Left cardiac atrium (tissue), 2 donors: ENCODE data around the gene METTL23. TPM values are rescaled to one million over a fixed set of nuclear protein-coding genes. Genes with fewer than 3 reads are reported as not detected.

ENCODE experiments used
- microRNA-seq, 2 donors: library from miRNA; unstranded; fragments of <30 nt; microRNA quantifications; one replicate each; pipeline ENCODE4 v1.2.0, GENCODE V29; 2020
- total RNA-seq, 2 donors: library from RNA; stranded (reverse); fragmentation: NEBNext Ultra II Directional; extraction: Animal tissue kit (Norgen Biotek cat#: 25700); gene quantifications; one replicate each; pipeline ENCODE4 v1.2.1, GENCODE V29; 2021
- donor health status: DM: no; HTN: yes; CAD: no; lungs with severe emphysema.
- donor health status: DM: yes; HTN: yes; CAD: no.

METTL23 gene
- total RNA-seq, 2 donors from 2014 or later = 22.0 to 25.7 TPM

Small RNA genes lying within 50 kb of the gene (microRNA-seq; reads per million reads assigned to microRNA genes)
- 0.60 to 1.4 reads per million in 2 donors for gene MIR636

Other genes with a start within 250 kb of the METTL23 start
- gene RHBDF2, start 225.4 kb upstream of the METTL23 start, total RNA-seq = 10 to 100 TPM; 16.0 to 18.9 TPM
- gene CYGB, start 189.1 kb upstream of the METTL23 start, total RNA-seq = 10 to 100 TPM; 45.7 to 70.8 TPM
- gene PRCD, start 186.8 kb upstream of the METTL23 start, total RNA-seq = 1 to 10 TPM; 5.5 to 7.7 TPM
- 1 to 10 TPM; 5.0 to 5.1 TPM for gene ST6GALNAC2, start 141.0 kb upstream of the METTL23 start, total RNA-seq
- gene ST6GALNAC1, start 83.1 kb upstream of the METTL23 start, total RNA-seq = 1 to 10 TPM; 2.4 TPM
- gene MXRA7, start 15.9 kb upstream of the METTL23 start, total RNA-seq = 100 to 1,000 TPM; 394 to 506 TPM
- gene JMJD6, start 233 bp upstream of the METTL23 start, total RNA-seq = 10 to 100 TPM; 44.9 to 55.3 TPM
- 100 to 1,000 TPM in 1 of 2 donors, 10 to 100 TPM in 1; 78.1 to 108 TPM for gene SRSF2, start 10.5 kb downstream of the METTL23 start, total RNA-seq
- 10 to 100 TPM; 23.0 to 28.0 TPM for gene MFSD11, start 11.3 kb downstream of the METTL23 start, total RNA-seq
- under 1 TPM; 0.15 to 0.21 TPM for gene MGAT5B, start 141.6 kb downstream of the METTL23 start, total RNA-seq